GM19328 (cell line): ENCODE measurements around the gene WSCD2.

Experiments
- ATAC-seq: cut with Tn5 transposase; IDR thresholded peaks from one replicate; pipeline ENCODE4 v1.9.1; 2021; ENCODE audit warnings: mild to moderate bottlenecking, moderate library complexity; ENCODE audit not compliant: unreplicated experiment

Gene WSCD2

GRCh38 chr12:108126990-108127501, 2.0 kb upstream of the WSCD2 start:
- ATAC-seq: no peak

- no peak for ATAC-seq
These were observed 1.4 kb upstream of the WSCD2 start for GRCh38 chr12:108127654-108128053.

GRCh38 chr12:108128221-108129016, 669 bp upstream of the WSCD2 start:
- ATAC-seq: no peak

GRCh38 chr12:108131035-108131434, 1.9 kb downstream of the WSCD2 start:
- ATAC-seq: no peak

GRCh38 chr12:108131657-108132126, 2.6 kb downstream of the WSCD2 start:
- no peak for ATAC-seq

GRCh38 chr12:108133482-108133881, 4.4 kb downstream of the WSCD2 start:
- ATAC-seq: no peak

- ATAC-seq: no peak
These were observed 5.7 kb downstream of the WSCD2 start for GRCh38 chr12:108134744-108135143.

- no peak for ATAC-seq
These were observed 6.5 kb downstream of the WSCD2 start for GRCh38 chr12:108135627-108136026.

- no peak for ATAC-seq
These were observed 7.6 kb downstream of the WSCD2 start for GRCh38 chr12:108136697-108137096.

- ATAC-seq: no peak
These were observed 10.4 kb downstream of the WSCD2 start for GRCh38 chr12:108139454-108139853.

- no peak for ATAC-seq
These were observed 11.4 kb downstream of the WSCD2 start for GRCh38 chr12:108140501-108140900.

GRCh38 chr12:108141600-108142130, 12.6 kb downstream of the WSCD2 start:
- ATAC-seq: no peak

- no peak for ATAC-seq
These were observed 14.1 kb downstream of the WSCD2 start for GRCh38 chr12:108143144-108143543.

GRCh38 chr12:108144080-108144479, 15.0 kb downstream of the WSCD2 start:
- ATAC-seq: no peak

- ATAC-seq: no peak
These were observed 15.9 kb downstream of the WSCD2 start for GRCh38 chr12:108145011-108145410.

GRCh38 chr12:108146035-108146893, 17.2 kb downstream of the WSCD2 start:
- no peak for ATAC-seq

GRCh38 chr12:108147279-108147678, 18.2 kb downstream of the WSCD2 start:
- ATAC-seq: no peak

GRCh38 chr12:108148521-108149074, 19.5 kb downstream of the WSCD2 start:
- ATAC-seq: no peak

GRCh38 chr12:108150436-108150835, 21.3 kb downstream of the WSCD2 start:
- no peak for ATAC-seq

- no peak for ATAC-seq
These were observed 22.6 kb downstream of the WSCD2 start for GRCh38 chr12:108151533-108152169.

GRCh38 chr12:108152170-108152538, 23.1 kb downstream of the WSCD2 start:
- no peak for ATAC-seq
